WI38 (cell line): ENCODE results near the gene MYRIP.
"Not testable (repeated sequence)": the region's sequence is repeated elsewhere in the genome, so short reads cannot be mapped to it uniquely, and the experiment has no call there.

ENCODE experiments used
- H3K4me3 ChIP-seq: 2 replicates; pipeline ENCODE4 v1.5.1; 2011; ENCODE audit warnings: low read depth, mild to moderate bottlenecking, control low read depth, low read length
- CTCF ChIP-seq: IDR thresholded peaks from 2 replicates; pipeline ENCODE4 v1.5.1; 2012; ENCODE audit warnings: low read depth, mild to moderate bottlenecking, control low read depth, low read length

The MYRIP gene

GRCh38 chr3:39808467-39809180 is 785 bp upstream of the MYRIP start:
- no peak for TF ChIP-seq CTCF
- H3K4me3 ChIP-seq: no peak overlapping the region

- no peak for TF ChIP-seq CTCF
- no peak overlapping the region for H3K4me3 ChIP-seq
Measured at GRCh38 chr3:39809995-39810595, 686 bp downstream of the MYRIP start.

- no peak for TF ChIP-seq CTCF
- no peak overlapping the region for H3K4me3 ChIP-seq
Measured at GRCh38 chr3:39810647-39811161, 1.3 kb downstream of the MYRIP start.

GRCh38 chr3:39811561-39811960 is 2.2 kb downstream of the MYRIP start:
- TF ChIP-seq CTCF: no peak
- no peak overlapping the region for H3K4me3 ChIP-seq

- TF ChIP-seq CTCF: no peak
- H3K4me3 ChIP-seq: no peak overlapping the region
Measured at GRCh38 chr3:39812537-39812936, 3.1 kb downstream of the MYRIP start.

- no peak overlapping the region for H3K4me3 ChIP-seq
- no peak for TF ChIP-seq CTCF
Measured at GRCh38 chr3:39814007-39814406, 4.6 kb downstream of the MYRIP start.

- H3K4me3 ChIP-seq: no peak overlapping the region
- no peak for TF ChIP-seq CTCF
Measured at GRCh38 chr3:39819899-39820298, 10.5 kb downstream of the MYRIP start.

GRCh38 chr3:39833764-39834163 is 24.4 kb downstream of the MYRIP start:
- H3K4me3 ChIP-seq: not testable (repeated sequence)
